Neuronal stem cell (in vitro differentiated cells): ENCODE measurements around the gene PTGDR. TPM values are rescaled to one million over a fixed set of nuclear protein-coding genes. Genes with fewer than 3 reads are reported as not detected.

ENCODE experiments used
- DNase-seq: peaks from one replicate; pipeline ENCODE4 v3.0.0-alpha.2; 2013; ENCODE audit warnings: low spot score
- H2AFZ ChIP-seq: one replicate; pipeline ENCODE4 v1.6.1; 2013; ENCODE audit warnings: mild to moderate bottlenecking, low read length, inconsistent platforms
- H2AK5ac ChIP-seq: 2 replicates; pipeline ENCODE4 v1.6.1; 2013; ENCODE audit warnings: low read depth, mild to moderate bottlenecking, inconsistent platforms, low read length, moderate library complexity, mixed read lengths
- H2BK120ac ChIP-seq: 2 replicates; pipeline ENCODE4 v1.6.1; 2013; ENCODE audit warnings: low read depth, mild to moderate bottlenecking, inconsistent platforms, low read length, moderate library complexity, mixed read lengths
- H2BK12ac ChIP-seq: one replicate; pipeline ENCODE4 v1.6.1; 2013; ENCODE audit warnings: low read length, inconsistent platforms
- H2BK15ac ChIP-seq: 2 replicates; pipeline ENCODE4 v1.6.1; 2013; ENCODE audit warnings: mild to moderate bottlenecking, low read length, inconsistent platforms, mixed read lengths
- H2BK5ac ChIP-seq: one replicate; pipeline ENCODE4 v1.6.1; 2013; ENCODE audit warnings: inconsistent platforms, mild to moderate bottlenecking, low read length, moderate library complexity
- H3K14ac ChIP-seq: one replicate; pipeline ENCODE4 v1.6.1; 2013; ENCODE audit warnings: low read length, inconsistent platforms
- H3K18ac ChIP-seq: 2 replicates; pipeline ENCODE4 v1.6.1; 2013; ENCODE audit warnings: low read length, inconsistent platforms
- H3K23ac ChIP-seq: 2 replicates; pipeline ENCODE4 v1.6.1; 2013; ENCODE audit warnings: low read depth, mild to moderate bottlenecking, mixed read lengths, low read length, inconsistent platforms; ENCODE audit not compliant: poor library complexity
- H3K27ac ChIP-seq: replicated peaks from 3 replicates; pipeline ENCODE4 v1.5.1; 2013; ENCODE audit warnings: low read length, inconsistent platforms
- H3K27me3 ChIP-seq, 3 experiments: 2 replicates each; pipeline ENCODE4 v1.6.1; 2013; ENCODE audit warnings: low read length in 3 of 3, mild to moderate bottlenecking in 2 of 3, inconsistent platforms in 1 of 3, low read depth in 1 of 3, mixed read lengths in 1 of 3, moderate library complexity in 1 of 3; ENCODE audit not compliant: control insufficient read depth in 3 of 3, insufficient read depth in 3 of 3
- H3K36me3 ChIP-seq, 2 donors: replicated peaks in 1 of 2; 2 replicates each; pipeline ENCODE4 v1.6.1; 2013; ENCODE audit warnings: low read length in 2 of 2; ENCODE audit not compliant: control insufficient read depth in 2 of 2, insufficient read depth in 2 of 2
- H3K4ac ChIP-seq: 2 replicates; pipeline ENCODE4 v1.6.1; 2013; ENCODE audit warnings: inconsistent platforms, mild to moderate bottlenecking, low read length, moderate library complexity
- H3K4me1 ChIP-seq, 2 donors: 1 replicate in 1 of 2; 2 replicates in 1 of 2; pipeline ENCODE4 v1.6.1; 2013; ENCODE audit warnings: low read length in 2 of 2, low read depth in 1 of 2; ENCODE audit not compliant: control insufficient read depth in 2 of 2, insufficient read depth in 1 of 2
- H3K4me2 ChIP-seq: one replicate; pipeline ENCODE4 v1.6.1; 2013; ENCODE audit warnings: mild to moderate bottlenecking, low read length, inconsistent platforms; ENCODE audit not compliant: insufficient read depth, poor library complexity, severe bottlenecking
- H3K4me3 ChIP-seq, 2 donors: 2 replicates each; pipeline ENCODE4 v1.5.1; 2013; ENCODE audit warnings: low read length in 2 of 2, mild to moderate bottlenecking in 2 of 2, inconsistent platforms in 1 of 2, moderate library complexity in 1 of 2
- H3K79me1 ChIP-seq: one replicate; pipeline ENCODE4 v1.6.1; 2013; ENCODE audit warnings: low read depth, mild to moderate bottlenecking, inconsistent platforms, low read length, moderate library complexity
- H3K9ac ChIP-seq: one replicate; pipeline ENCODE4 v1.6.1; 2013; ENCODE audit warnings: mild to moderate bottlenecking, low read depth, low read length, inconsistent platforms; ENCODE audit not compliant: poor library complexity
- H3K9me3 ChIP-seq, 2 donors: replicated peaks in 1 of 2; 2 replicates each; pipeline versions ENCODE3 to v1.6.1; 2013; ENCODE audit warnings: low read length in 2 of 2, mild to moderate bottlenecking in 2 of 2, inconsistent platforms in 1 of 2, low read depth in 1 of 2, mixed read lengths in 1 of 2, moderate library complexity in 1 of 2; ENCODE audit not compliant: control insufficient read depth in 2 of 2, insufficient read depth in 1 of 2
- H4K8ac ChIP-seq: one replicate; pipeline ENCODE4 v1.6.1; 2013; ENCODE audit warnings: low read depth, mild to moderate bottlenecking, inconsistent platforms, low read length, moderate library complexity
- H4K91ac ChIP-seq: one replicate; pipeline ENCODE4 v1.6.1; 2013; ENCODE audit warnings: low read length, low read depth, mild to moderate bottlenecking, inconsistent platforms; ENCODE audit not compliant: poor library complexity
- WGBS, 2 donors: extraction: QIAGEN DNeasy Blood & Tissue Kit; methylation state at CpG; one replicate each; pipeline ENCODE4 v1.1.7; 2013; ENCODE audit warnings: missing lambda C conversion rate in 2 of 2, mixed read lengths in 1 of 2; ENCODE audit not compliant: insufficient read length in 2 of 2, insufficient replicate concordance in 1 of 2; ENCODE audit errors: extremely low coverage in 2 of 2; 5-methylcytosine and 5-hydroxymethylcytosine counted together
- polyA plus RNA-seq, 2 experiments: library from polyadenylated mRNA; stranded (reverse); fragments of 200-250 nt; gene quantifications; one replicate each; pipeline ENCODE4 v1.2.3, GENCODE V29; 2013

The PTGDR gene
- polyA plus RNA-seq (2013, experiment 1 of 2), result 0.13 TPM
- 0.19 TPM for polyA plus RNA-seq (2013, experiment 2 of 2)

GRCh38 chr14:52267501-52268278 lies at the start of gene PTGDR:
TSS of gene PTGDR (plus strand) at chr14:52267698. CDS start at chr14:52267815, 117 bp downstream.
- H2AFZ ChIP-seq, result peak within 1 kb of the TSS; percentile 67
- peak; percentile 30 for DNase-seq
- no peak within 1 kb of the TSS for H3K4ac ChIP-seq

GRCh38 chr14:52219488-52220084 lies 47.9 kb upstream of the PTGDR start:
- no CpG with 5 or more reads among the region's 4 CpGs for WGBS, 2 donors
- H3K79me1 ChIP-seq, result no peaks in the 10 kb centered on the region
- no peak for DNase-seq

More at GRCh38 chr14:52267501-52268278, at the start of gene PTGDR:
- H3K23ac ChIP-seq, result peak within 1 kb of the TSS; percentile 78
- WGBS, 2 donors, result no CpG with 5 or more reads among the region's 63 CpGs
- H2BK120ac ChIP-seq, result no peak within 1 kb of the TSS
- no peak within 1 kb of the TSS for H3K27ac ChIP-seq
- peaks cover 0 to 3% of the 10 kb centered on the region in 2 donors for H3K9me3 ChIP-seq
- no peaks in the 10 kb centered on the region for H3K79me1 ChIP-seq
- peaks cover 0 to 1% of the 10 kb centered on the region in 2 donors for H3K4me1 ChIP-seq
- peak within 1 kb of the TSS; percentile 56 for H3K9ac ChIP-seq
- H2BK15ac ChIP-seq, result no peak within 1 kb of the TSS
- H3K4me3 ChIP-seq, result peak within 1 kb of the TSS in 1 of 2 donors; percentile 74
- peak within 1 kb of the TSS; percentile 90 for H3K18ac ChIP-seq
- no peak within 1 kb of the TSS for H4K8ac ChIP-seq
- no peak within 1 kb of the TSS for H2AK5ac ChIP-seq
- no peak within 1 kb of the TSS for H2BK5ac ChIP-seq
- no peak within 1 kb of the TSS for H4K91ac ChIP-seq
- peak within 1 kb of the TSS; percentile 95 for H3K4me2 ChIP-seq
- H3K14ac ChIP-seq, result peak within 1 kb of the TSS; percentile 42
- H3K27me3 ChIP-seq, result peaks cover 14 to 76% (median 36%) of the 10 kb centered on the region in 3 experiments
- H3K36me3 ChIP-seq, result no peaks in the 10 kb centered on the region
- no peak within 1 kb of the TSS for H2BK12ac ChIP-seq

GRCh38 chr14:52220924-52221811 lies 46.3 kb upstream of the PTGDR start:
- H2AK5ac ChIP-seq, result no peak overlapping the region
- no peak for DNase-seq
- H2BK15ac ChIP-seq, result no peak overlapping the region
- H2BK12ac ChIP-seq, result no peak overlapping the region
- no peaks in the 10 kb centered on the region for H3K79me1 ChIP-seq
- H3K27ac ChIP-seq, result no peak overlapping the region
- WGBS, 2 donors, result no CpG with 5 or more reads among the region's 7 CpGs
- no peak overlapping the region for H2BK5ac ChIP-seq
- peak overlapping the region; percentile 59 for H2AFZ ChIP-seq
- H3K27me3 ChIP-seq, result peaks cover 0 to 3% (median 0%) of the 10 kb centered on the region in 3 experiments
- H3K9me3 ChIP-seq, result no peaks in the 10 kb centered on the region
- peak overlapping the region in 1 of 2 donors; percentile 4 for H3K4me3 ChIP-seq
- H2BK120ac ChIP-seq, result no peak overlapping the region
- H3K23ac ChIP-seq, result no peak overlapping the region
- H3K4me2 ChIP-seq, result no peak overlapping the region
- peaks cover 0 to 2% of the 10 kb centered on the region in 2 donors for H3K4me1 ChIP-seq
- no peak overlapping the region for H4K91ac ChIP-seq
- no peak overlapping the region for H3K14ac ChIP-seq
- no peak overlapping the region for H3K18ac ChIP-seq
- no peaks in the 10 kb centered on the region for H3K36me3 ChIP-seq
- H3K9ac ChIP-seq, result no peak overlapping the region
- H3K4ac ChIP-seq, result no peak overlapping the region
- no peak overlapping the region for H4K8ac ChIP-seq

More at GRCh38 chr14:52219488-52220084, 47.9 kb upstream of the PTGDR start:
- Histone ChIP-seq H3K23ac (no peak overlapping the region), H3K9ac (no peak overlapping the region), H2AK5ac (no peak overlapping the region), H3K4me2 (no peak overlapping the region), H3K36me3 (no peaks in the 10 kb centered on the region), H2BK5ac (no peak overlapping the region), H3K4me1 (peaks cover 0 to 2% of the 10 kb centered on the region in 2 donors), H2BK15ac (no peak overlapping the region), H2AFZ (no peak overlapping the region), H3K4me3 (no peak overlapping the region), H3K18ac (no peak overlapping the region), H3K14ac (no peak overlapping the region), H3K4ac (no peak overlapping the region), H4K8ac (no peak overlapping the region), H3K9me3 (no peaks in the 10 kb centered on the region), H2BK120ac (no peak overlapping the region), H3K27ac (no peak overlapping the region), H2BK12ac (no peak overlapping the region), H3K27me3 (peaks cover 0 to 3% (median 0%) of the 10 kb centered on the region in 3 experiments), H4K91ac (no peak overlapping the region)
